GM19240 (cell line): ENCODE data around the gene SMIM1.
"Not testable (repeated sequence)": the region's sequence is repeated elsewhere in the genome, so short reads cannot be mapped to it uniquely, and the experiment has no call there.

Source experiments
- DNase-seq: peaks from one replicate; pipeline ENCODE4 v3.0.0; 2011; ENCODE audit warnings: low spot score; ENCODE audit not compliant: insufficient read length

The SMIM1 gene

GRCh38 chr1:3790952-3791351, 18.4 kb downstream of the SMIM1 start:
- DNase-seq = no peak

DNA sequence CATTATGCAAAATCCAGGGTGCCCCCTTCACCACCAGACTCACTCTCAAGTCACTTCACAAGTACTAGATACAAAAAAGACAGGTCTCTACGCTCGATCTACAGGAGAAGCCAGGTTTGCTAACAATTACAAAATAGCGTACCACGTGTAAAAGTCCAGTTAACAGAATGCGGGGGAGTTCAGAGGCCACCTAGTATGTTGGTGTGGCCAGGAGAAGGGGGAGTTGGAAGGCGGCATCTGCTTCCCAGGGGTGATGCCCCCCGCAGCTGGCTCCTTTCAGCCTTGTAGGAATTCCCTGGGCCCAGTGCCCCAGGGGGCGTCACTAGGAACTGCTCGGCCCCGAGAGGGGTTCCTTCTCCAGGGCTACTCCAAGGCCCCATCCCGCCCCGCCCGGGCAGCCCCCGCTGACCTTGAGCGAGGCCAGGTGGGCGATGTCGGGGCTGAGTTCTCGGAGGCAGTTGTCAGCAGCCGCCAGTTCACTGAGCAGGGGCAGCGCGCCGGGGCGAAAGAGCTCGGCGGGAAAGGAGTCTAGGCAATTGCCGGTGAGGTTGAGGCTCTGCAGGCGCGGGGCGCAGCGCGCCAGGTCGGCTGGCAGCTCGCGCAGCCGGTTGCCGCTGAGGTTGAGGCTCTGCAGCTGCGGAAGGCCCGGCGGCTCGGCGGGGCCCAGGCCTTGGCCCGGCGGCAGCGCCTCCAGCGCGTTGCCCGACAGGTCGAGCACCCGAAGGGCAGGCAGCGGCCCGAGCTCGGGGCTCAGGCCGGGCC, 23.1 kb downstream of the SMIM1 start:
- no peak for DNase-seq

- DNase-seq = peak; percentile 99
Measured at GRCh38 chr1:3796215-3797061, 23.9 kb downstream of the SMIM1 start, which contains the start of gene LRRC47. LRRC47 (minus strand) TSS chr1:3796498; CDS start chr1:3796476, 22 bp downstream.

GRCh38 chr1:3799976-3800685, 27.6 kb downstream of the SMIM1 start:
- no peak for DNase-seq

DNA sequence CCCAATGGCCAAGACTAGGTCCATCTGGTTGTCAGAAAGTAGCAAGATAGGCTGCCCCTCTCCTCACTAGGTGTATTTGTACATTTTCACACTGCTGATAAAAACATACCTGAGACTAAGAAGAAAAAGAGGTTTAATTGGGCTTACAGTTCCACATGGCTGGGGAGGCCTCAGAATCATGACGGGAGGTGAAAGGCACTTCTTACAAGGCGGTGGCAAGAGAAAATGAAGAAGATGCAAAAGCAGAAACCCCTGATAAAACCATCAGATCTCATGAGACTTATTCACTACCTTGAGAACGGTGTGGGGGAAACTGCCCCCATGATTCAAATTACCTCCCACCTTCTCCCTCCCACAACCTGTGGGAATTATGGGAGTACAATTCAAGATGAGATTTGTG, 28.2 kb downstream of the SMIM1 start:
- not testable (repeated sequence) for DNase-seq

DNA sequence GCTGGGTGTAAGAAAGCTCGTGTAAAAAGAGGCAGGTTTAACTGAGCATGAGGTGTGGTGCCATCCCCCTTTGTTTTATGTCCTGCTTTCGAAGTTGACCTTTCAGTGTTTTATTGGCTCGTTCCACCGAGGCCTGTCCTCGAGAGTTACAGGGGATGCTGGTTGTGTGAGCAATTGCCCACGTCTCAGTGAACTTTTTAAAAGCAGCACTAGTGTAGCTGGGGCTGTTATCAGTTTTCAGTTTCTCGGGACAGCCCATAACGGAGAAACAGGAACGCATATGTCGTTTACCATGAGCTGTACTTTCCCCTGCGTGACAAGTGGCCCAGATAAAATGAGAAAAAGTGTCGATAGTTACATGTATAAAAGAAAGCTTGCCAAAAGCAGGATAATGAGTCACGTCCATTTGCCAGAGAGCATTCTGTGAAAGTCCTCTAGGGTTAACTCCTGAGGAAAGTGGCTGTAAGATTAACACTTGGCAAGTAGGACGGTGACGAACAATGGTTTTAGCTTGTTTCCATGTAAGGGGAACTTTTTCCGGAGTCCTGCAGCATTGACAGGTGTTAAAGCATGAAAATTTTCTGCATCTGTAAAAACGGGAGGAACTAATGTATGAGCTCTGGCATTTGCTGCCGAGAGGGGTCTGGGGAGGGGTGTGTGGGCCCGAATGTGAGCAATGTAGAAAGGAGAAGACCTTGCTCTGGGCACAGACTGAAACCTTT, 31.5 kb downstream of the SMIM1 start:
- no peak for DNase-seq

GRCh38 chr1:3804627-3804944, 32.0 kb downstream of the SMIM1 start:
- DNase-seq = not testable (repeated sequence)

- no peak for DNase-seq
Measured at GRCh38 chr1:3805038-3805437, 32.5 kb downstream of the SMIM1 start.

DNA sequence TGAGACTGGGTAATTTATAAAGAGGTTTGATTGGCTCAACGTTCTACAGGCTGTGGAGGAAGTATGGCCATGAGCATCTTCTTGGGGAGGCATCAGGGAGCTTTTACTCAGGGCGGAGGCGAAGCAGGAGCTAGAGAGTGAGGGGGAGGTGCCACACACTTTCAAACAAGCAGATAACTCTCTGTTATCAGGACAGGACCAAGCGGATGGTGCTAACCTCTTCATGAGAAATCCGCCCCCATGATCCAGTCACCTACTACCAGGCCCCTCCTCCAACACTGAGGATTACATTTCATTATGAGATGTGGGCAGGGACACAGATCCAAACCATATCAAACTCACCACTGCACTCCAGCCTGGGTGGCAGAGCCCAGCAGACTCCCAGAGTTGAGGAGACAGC, 35.2 kb downstream of the SMIM1 start:
- no peak for DNase-seq

- DNase-seq = no peak
Measured at GRCh38 chr1:3809680-3810079, 37.1 kb downstream of the SMIM1 start.

GRCh38 chr1:3810149-3810761, 37.7 kb downstream of the SMIM1 start:
- DNase-seq = not testable (repeated sequence)

GRCh38 chr1:3811595-3811911, 39.0 kb downstream of the SMIM1 start:
- no peak for DNase-seq

- no peak for DNase-seq
Measured at GRCh38 chr1:3814065-3814464, 41.5 kb downstream of the SMIM1 start.

DNA sequence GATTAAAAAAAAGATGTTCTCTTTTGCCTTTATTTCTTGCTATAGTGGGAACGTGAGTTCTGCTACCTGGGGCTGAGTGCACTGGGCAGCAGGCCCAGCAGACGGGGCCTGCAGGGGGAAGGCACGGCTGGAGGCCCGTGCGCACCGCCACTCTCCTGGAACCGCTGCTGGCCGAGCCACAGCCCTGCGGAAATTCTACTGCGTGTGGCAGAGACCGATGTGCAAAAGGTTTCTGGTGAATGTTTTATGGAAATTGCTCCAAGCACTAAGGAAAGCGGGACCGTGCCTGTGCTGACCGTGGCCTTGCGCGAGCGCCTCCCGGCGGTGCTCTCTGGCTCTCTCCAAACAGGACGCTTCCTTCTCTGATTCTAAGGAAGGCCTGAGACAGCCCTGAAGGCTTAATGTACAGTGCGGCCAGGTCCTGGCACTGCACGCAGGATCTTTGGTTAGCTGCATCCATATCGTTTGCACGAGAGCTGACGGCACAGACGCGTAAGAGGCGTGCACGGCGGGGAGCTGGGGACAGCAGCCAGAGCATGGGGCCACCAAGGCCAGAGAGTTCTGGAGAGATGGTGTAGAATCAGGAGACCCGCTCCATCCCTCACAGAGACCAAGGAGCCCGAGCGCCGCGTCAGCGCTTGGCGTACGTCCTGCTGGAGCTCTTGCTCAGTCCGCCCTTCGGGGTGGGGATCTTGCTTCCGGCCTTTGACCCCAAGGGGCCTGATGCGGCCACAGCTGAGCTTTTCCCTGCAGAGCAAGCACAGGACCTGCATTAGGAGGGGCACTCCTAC, 42.4 kb downstream of the SMIM1 start:
- DNase-seq = no peak

DNA sequence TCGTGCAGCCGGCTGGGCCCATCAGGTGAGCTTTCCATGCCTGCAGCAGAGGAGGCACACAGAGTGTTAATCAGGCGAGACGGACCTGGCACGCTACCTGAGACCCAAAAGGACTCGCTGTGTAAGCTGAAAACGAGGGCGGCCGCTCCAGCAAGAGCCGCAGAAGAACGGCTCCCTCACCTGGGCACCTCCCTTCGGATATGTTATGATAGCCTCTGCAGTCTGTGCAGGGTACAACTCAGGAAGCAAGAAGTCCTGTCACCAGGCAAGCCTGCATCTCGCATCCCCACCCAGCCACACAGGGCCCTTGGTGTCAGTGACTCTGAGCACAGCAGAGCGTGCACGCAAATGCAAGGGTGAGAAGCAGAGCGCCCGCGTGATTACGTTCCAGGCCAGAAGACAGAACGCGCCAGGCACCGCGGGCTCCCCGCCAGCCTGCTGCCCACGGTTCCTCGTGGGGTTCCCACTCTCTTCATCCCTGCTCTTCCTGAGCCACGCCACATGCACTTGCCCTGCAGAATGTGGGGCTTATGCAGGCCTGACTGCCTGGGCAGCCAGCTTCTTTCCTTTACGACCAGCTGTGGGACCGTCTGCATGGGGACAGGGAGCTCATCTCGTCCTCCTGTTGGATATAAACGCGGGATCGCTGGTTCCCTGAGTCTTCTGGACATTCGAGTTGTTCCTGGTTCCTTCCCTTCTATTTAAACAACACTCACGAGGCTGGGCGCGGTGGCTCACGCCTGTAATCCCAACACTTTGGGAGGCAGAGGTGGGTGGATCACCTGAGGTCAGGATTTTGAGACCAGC, 44.0 kb downstream of the SMIM1 start:
- no peak for DNase-seq

DNA sequence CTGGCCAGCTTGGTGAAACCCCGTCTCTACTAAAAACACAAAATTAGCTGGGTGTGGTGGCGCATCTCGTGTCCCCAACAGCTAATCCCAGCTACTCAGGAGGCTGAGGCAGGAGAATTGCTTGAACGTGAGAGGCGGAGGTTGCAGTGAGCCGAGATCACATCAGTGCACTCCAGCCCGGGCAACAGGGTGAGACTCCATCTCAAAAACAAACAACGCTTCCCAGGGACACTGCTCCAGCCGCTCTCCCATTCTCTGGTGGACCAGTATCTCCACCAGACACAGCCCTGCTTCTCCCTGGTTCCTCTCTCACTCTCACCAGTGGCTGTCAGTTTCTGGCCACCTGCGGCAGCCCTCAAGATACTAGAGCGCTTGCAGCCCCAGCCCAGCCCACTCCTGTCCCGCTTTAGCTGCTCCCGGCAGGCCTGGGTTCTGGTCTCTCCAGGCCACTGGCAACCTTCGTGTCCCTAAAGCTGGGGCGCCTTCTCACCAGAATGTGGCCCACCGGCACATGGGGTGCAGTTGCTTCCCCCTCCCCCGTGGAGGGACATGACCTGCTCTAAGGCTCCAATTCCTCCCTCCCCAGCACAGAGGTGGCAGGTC, 44.7 kb downstream of the SMIM1 start:
- DNase-seq = no peak

DNA sequence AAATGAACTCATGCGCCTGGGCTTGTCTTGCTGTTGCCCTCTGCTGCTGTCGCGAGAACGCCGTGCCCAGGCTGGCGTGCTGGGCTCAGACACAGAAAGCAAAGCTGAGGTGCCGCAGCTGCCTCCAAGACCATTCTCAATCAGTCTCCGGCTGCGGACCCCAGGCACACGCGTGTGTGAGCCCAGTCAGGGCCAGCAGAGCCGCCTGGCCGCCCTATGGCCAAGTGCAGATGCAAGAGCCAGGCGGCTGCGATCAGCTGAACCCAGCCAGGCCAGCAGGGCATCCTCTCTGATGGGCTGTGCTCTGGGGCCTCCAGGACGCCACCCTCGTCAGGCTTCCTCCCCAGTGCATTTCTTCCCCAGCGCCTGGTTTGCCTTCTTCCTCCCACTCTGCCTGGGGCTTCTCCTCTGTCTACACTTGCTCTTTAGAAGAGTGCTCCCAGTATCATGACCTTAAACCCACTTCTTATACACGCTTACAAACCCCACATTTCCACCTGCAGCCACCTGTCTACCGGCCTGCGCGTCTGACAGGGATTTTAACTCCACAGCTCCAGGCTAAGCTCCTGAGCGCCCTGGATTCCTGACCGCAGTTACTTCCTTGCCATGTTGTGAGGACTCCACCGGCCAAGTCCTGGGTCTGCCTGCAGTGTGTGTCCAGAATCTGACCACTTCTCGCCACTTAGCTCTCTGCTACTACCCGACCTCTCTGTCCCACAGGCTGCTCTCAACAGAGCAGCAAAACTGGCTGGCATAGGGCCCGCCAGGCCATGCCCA, 45.5 kb downstream of the SMIM1 start:
- no peak for DNase-seq

GRCh38 chr1:3819771-3820200, 47.2 kb downstream of the SMIM1 start:
- DNase-seq = no peak
